Panc1 (cell line): ENCODE results near the gene PRKG1.

Experiments used
- POLR2AphosphoS5 ChIP-seq: IDR thresholded peaks from 2 replicates; pipeline ENCODE4 v1.6.1; 2012; ENCODE audit warnings: mild to moderate bottlenecking, low read depth, low read length, moderate library complexity
- SIN3A ChIP-seq: IDR thresholded peaks from 2 replicates; pipeline ENCODE4 v1.6.1; 2012; ENCODE audit warnings: low read depth, mild to moderate bottlenecking, low read length, moderate library complexity, borderline replicate concordance; ENCODE audit not compliant: insufficient read depth
- TCF7L2 ChIP-seq: IDR thresholded peaks from 2 replicates; pipeline ENCODE4 v1.6.1; 2011; ENCODE audit warnings: mild to moderate bottlenecking, low read depth, low read length, inconsistent platforms
- TF ChIP-seq, protein P1 (sequence below): fragments of 450-650 bp; IDR thresholded peaks from 2 replicates; pipeline ENCODE4 v1.5.1; 2017; ENCODE audit warnings: mild to moderate bottlenecking
- TF ChIP-seq, protein P2 (sequence below), 2 experiments: IDR thresholded peaks; 2 replicates each; pipeline ENCODE4 v1.6.1; 2011 to 2012; ENCODE audit warnings: low read depth in 2 of 2, control low read depth in 1 of 2, low read length in 1 of 2, mild to moderate bottlenecking in 1 of 2, moderate library complexity in 1 of 2; ENCODE audit not compliant: insufficient read depth in 1 of 2

DNA sequence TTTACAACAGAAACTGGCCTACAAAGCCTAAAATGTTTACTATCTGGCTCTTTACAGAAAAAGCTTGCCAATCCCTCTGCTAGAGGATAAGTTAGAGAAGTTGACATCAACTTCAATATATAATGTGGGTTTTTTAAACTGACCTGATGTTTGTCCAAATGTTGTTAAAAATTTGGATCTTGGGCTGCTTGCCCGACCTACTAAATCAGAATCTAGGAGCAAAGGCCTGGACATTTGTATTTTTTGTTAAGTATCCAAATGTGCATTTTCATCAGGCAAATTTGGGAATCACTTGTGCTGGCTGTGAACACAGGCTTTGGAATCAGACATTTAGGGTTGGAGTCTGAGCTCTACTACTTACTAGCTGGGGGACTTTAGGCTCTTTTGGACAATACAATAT is 877.8 kb downstream of the PRKG1 start:
- TF ChIP-seq, protein P1, sequence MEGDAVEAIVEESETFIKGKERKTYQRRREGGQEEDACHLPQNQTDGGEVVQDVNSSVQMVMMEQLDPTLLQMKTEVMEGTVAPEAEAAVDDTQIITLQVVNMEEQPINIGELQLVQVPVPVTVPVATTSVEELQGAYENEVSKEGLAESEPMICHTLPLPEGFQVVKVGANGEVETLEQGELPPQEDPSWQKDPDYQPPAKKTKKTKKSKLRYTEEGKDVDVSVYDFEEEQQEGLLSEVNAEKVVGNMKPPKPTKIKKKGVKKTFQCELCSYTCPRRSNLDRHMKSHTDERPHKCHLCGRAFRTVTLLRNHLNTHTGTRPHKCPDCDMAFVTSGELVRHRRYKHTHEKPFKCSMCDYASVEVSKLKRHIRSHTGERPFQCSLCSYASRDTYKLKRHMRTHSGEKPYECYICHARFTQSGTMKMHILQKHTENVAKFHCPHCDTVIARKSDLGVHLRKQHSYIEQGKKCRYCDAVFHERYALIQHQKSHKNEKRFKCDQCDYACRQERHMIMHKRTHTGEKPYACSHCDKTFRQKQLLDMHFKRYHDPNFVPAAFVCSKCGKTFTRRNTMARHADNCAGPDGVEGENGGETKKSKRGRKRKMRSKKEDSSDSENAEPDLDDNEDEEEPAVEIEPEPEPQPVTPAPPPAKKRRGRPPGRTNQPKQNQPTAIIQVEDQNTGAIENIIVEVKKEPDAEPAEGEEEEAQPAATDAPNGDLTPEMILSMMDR = no peak
- TF ChIP-seq POLR2AphosphoS5 (no peak), SIN3A (no peak), TCF7L2 (no peak)
- TF ChIP-seq, protein P2, sequence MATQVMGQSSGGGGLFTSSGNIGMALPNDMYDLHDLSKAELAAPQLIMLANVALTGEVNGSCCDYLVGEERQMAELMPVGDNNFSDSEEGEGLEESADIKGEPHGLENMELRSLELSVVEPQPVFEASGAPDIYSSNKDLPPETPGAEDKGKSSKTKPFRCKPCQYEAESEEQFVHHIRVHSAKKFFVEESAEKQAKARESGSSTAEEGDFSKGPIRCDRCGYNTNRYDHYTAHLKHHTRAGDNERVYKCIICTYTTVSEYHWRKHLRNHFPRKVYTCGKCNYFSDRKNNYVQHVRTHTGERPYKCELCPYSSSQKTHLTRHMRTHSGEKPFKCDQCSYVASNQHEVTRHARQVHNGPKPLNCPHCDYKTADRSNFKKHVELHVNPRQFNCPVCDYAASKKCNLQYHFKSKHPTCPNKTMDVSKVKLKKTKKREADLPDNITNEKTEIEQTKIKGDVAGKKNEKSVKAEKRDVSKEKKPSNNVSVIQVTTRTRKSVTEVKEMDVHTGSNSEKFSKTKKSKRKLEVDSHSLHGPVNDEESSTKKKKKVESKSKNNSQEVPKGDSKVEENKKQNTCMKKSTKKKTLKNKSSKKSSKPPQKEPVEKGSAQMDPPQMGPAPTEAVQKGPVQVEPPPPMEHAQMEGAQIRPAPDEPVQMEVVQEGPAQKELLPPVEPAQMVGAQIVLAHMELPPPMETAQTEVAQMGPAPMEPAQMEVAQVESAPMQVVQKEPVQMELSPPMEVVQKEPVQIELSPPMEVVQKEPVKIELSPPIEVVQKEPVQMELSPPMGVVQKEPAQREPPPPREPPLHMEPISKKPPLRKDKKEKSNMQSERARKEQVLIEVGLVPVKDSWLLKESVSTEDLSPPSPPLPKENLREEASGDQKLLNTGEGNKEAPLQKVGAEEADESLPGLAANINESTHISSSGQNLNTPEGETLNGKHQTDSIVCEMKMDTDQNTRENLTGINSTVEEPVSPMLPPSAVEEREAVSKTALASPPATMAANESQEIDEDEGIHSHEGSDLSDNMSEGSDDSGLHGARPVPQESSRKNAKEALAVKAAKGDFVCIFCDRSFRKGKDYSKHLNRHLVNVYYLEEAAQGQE (IDR thresholded peaks at IDR 0.05; ENCODE audit: insufficient read depth in 1 of 2, low read depth in 2 of 2, low read length in 1 of 2) = no peak
